RCC 7860 (cell line): ENCODE results near the gene DHX16.
"Not testable (repeated sequence)": the region's sequence is repeated elsewhere in the genome, so short reads cannot be mapped to it uniquely, and the experiment has no call there.

Experiments
- DNase-seq: peaks from one replicate; pipeline ENCODE4 v3.0.0-alpha.2; 2015; ENCODE audit warnings: low spot score
- FAIRE-seq: peaks from 2 replicates; lab custom pipeline; 2012; peaks lifted over from hg19 to GRCh38; lab: Jason Lieb, UNC

The DHX16 gene

GRCh38 chr6:30679765-30680535 is 7.1 kb upstream of the DHX16 start:
- FAIRE-seq (no peak), DNase-seq (no peak)

GRCh38 chr6:30678964-30679726 is 6.3 kb upstream of the DHX16 start:
- no peak for FAIRE-seq
- DNase-seq, result peak; percentile 37

GRCh38 chr6:30676660-30677285 is 4.0 kb upstream of the DHX16 start:
- no peak for DNase-seq
- FAIRE-seq, result no peak

- DNase-seq (no peak), FAIRE-seq (no peak)
These were observed 1.9 kb downstream of the DHX16 start for GRCh38 chr6:30670760-30671527.

GRCh38 chr6:30666300-30666699 is 6.5 kb downstream of the DHX16 start:
- DNase-seq, FAIRE-seq: not testable (repeated sequence)

- DNase-seq (no peak), FAIRE-seq (no peak)
These were observed 7.6 kb downstream of the DHX16 start for GRCh38 chr6:30664994-30665767.

GRCh38 chr6:30657922-30658321 is 14.9 kb downstream of the DHX16 start:
- FAIRE-seq, DNase-seq: not testable (repeated sequence)

- no peak for DNase-seq
- FAIRE-seq, result no peak
These were observed 15.4 kb downstream of the DHX16 start for GRCh38 chr6:30657454-30657853.

GRCh38 chr6:30656513-30656912 is 16.3 kb downstream of the DHX16 start:
- no peak for DNase-seq
- FAIRE-seq, result no peak

- DNase-seq (no peak), FAIRE-seq (no peak)
These were observed 17.1 kb downstream of the DHX16 start for GRCh38 chr6:30655743-30656094.

GRCh38 chr6:30654798-30655742 is 17.7 kb downstream of the DHX16 start:
- DNase-seq, result no peak
- FAIRE-seq, result no peak

- no peak for FAIRE-seq
- no peak for DNase-seq
These were observed 21.7 kb downstream of the DHX16 start for GRCh38 chr6:30651143-30651542.

GRCh38 chr6:30647242-30648116 is 25.3 kb downstream of the DHX16 start:
- DNase-seq, result peak; percentile 31

GRCh38 chr6:30646450-30647241 is 26.2 kb downstream of the DHX16 start, which contains the start of gene C6orf136:
TSS of gene C6orf136 (plus strand) at chr6:30647133. CDS start at chr6:30647232, 99 bp downstream.
- no peak for FAIRE-seq
- DNase-seq, result peak; percentile 81

More at GRCh38 chr6:30647242-30648116, 25.3 kb downstream of the DHX16 start:
- no peak for FAIRE-seq

GRCh38 chr6:30645989-30646388 is 26.8 kb downstream of the DHX16 start:
- no peak for FAIRE-seq
- no peak for DNase-seq

- DNase-seq (no peak), FAIRE-seq (no peak)
These were observed 28.0 kb downstream of the DHX16 start for GRCh38 chr6:30644769-30645168.

- DNase-seq (no peak), FAIRE-seq (no peak)
These were observed 29.1 kb downstream of the DHX16 start for GRCh38 chr6:30643656-30644055.
